TTC549 (cell line): ENCODE data around the gene RASGRF1.

Experiments
- FAIRE-seq: peaks from 2 replicates; lab custom pipeline; 2012; peaks lifted over from hg19 to GRCh38; lab: Jason Lieb, UNC

The RASGRF1 gene

DNA sequence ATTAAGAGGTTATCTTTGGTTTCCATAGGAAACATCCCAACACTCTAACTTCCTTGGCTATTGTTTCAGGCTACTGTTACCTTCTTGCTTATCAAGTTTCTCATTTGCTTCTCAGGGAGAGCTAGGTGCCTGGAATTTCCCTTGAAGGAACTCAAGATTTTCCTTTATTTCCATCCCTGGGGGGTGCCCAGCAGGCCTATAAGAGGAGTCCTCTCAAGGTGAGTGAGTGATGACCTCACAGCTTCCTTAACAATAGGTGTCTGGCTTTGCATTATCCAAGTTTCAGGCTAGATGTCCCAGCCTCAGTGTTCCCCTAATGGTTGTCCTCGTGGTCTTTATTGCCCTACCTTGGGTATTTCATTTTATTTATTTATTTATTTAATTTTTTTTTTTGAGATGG is 133.6 kb downstream of the RASGRF1 start:
- FAIRE-seq, result no peak

GRCh38 chr15:78955355-78955754 is 135.2 kb downstream of the RASGRF1 start:
- FAIRE-seq, result no peak

- FAIRE-seq, result no peak
Observed at GRCh38 chr15:78951841-78952238, 138.7 kb downstream of the RASGRF1 start.

GRCh38 chr15:78950902-78951840 is 139.4 kb downstream of the RASGRF1 start:
- no peak for FAIRE-seq

DNA sequence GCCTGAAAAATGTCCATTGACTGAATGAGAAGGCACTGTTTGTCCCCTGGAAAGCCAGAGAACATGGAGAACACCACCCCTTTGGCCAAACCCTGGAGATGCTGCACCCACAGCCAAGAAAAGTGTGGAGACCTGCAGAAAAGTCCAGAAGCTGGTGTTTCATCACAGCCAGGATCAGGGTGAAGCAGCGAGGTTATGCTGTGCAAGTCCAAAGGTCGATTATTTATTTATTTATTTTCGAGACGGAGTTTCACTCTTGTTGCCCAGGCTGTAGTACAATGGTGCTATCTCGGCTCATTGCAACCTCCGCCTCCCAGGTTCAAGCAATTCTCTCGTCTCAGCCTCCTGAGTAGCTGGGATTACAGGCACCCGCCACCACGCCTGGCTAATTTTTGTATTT is 140.2 kb downstream of the RASGRF1 start:
- no peak for FAIRE-seq

- FAIRE-seq, result no peak
Observed at GRCh38 chr15:78949461-78949860, 141.1 kb downstream of the RASGRF1 start.

DNA sequence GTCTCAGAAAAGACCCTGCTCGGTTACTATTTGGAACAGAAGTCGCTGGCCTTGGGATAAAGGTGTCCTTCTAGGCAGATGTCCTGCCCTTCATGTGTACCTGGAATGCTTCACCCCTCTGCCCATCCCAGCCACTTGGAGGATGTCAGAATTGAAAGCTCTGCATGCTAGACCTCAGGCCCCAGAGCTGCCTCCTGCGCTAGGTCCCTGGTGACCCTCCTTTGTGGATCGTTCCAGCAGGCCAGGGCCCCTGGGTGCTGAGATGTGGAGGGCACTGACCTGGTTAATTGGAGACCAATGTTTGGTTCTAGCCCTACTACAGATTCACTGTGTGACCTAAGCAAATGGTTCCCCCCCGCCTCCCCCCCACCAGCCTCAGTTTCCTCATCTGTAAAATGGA is 143.1 kb downstream of the RASGRF1 start:
- FAIRE-seq, result no peak

DNA sequence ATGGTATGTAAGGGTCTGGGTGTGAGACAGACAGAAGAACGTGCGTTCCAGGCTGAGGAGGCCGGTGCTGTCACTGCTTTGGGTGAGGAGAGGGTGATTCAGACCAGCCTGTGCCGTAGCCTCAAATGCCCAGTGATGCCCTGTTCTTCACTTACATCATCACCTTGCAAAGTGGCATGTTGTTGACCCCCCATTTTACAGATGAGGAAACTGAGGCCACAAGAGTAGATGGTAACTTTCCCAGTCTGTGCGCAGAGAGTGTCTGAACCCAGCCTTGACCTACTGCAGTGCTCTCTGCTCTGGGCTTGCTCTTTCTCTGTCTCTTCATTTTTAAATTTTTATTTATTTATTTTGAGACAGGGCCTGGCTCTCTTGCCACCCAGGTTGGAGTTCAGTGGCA is 144.1 kb downstream of the RASGRF1 start:
- no peak for FAIRE-seq

GRCh38 chr15:78944669-78945407 is 145.7 kb downstream of the RASGRF1 start, which contains the start of gene CTSH:
CTSH (minus strand) TSS chr15:78945046; CDS start chr15:78944981, 65 bp downstream.
- FAIRE-seq, result no peak

DNA sequence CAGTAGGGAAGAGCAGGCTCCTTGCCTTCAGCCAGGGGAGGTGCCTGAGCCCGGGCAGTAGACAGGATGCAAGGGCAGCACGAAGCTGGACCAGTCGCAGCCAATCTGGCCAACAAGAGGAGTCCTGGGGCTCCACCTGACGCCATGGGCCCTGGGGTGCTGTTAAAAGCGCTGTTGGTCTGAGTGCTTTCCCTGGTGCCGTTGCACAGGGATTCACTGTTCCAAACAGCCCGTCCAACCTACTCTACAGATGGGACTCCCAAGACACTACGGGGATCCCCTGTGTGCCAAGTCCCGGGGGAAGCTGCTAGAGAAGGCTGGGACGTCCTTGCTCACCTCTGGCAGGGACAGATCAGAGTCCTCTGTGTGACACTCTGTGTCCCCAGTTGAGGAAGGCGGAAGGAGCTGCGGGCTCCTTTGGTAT is 146.4 kb downstream of the RASGRF1 start:
- FAIRE-seq, result no peak

DNA sequence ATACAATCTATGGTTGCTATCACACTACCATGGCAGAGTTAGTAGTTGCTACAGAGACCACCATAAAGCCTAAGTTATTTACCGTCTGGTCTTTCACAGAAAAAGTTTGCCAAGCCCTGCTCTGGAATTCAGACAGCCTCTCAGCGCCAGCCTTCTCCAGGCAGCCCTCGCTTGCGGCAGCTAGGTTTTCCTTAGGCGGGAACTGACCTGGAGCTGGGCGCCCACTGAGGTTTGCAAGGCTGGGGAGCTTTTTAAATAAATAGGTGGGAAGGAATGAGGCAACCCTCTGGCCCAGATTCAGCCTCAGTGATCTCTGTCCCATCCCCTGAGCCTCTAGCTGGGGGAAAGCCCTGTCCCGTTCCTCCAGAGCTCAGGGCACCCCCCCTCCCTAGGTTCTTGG is 146.9 kb downstream of the RASGRF1 start:
- no peak for FAIRE-seq

GRCh38 chr15:78942741-78943140 is 147.8 kb downstream of the RASGRF1 start:
- FAIRE-seq, result no peak

DNA sequence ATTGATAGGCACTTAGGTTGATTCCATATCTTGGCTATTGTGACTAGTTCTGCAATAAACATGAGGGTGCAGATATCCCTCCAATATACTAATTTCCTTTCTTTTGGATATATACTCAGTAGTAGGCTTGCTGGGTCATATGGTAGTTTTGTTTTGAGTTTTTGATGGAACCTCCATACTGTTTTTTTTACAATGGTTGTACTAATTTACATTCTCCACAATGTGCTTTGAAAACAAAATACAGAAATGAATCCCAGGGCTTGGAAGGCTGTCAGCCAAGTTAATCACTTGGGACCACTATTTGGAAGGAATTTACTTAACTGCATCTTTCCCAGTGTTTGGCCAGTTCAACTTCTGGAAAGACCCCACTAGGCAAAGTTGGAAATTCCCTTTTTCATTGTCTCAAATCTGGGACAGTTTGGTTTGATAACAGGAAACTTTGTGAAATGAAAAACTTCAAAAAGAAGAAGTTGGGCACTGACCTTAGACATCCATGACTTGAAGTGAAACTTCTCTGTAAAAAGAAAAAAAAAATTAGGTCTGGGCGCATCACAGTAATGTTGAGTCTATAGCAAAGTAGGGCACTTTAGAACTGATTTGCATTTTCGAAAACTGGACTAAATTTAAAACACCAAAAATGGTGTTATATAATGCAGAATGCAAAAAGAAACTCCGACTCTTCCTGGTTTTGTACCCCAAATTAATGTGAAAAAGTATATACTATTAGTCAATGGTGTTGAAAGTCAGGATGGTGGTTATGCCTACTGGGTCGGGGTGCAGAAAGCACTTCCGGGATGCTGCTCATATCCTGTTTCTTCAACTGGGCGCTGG is 151.7 kb downstream of the RASGRF1 start:
- FAIRE-seq, result no peak

DNA sequence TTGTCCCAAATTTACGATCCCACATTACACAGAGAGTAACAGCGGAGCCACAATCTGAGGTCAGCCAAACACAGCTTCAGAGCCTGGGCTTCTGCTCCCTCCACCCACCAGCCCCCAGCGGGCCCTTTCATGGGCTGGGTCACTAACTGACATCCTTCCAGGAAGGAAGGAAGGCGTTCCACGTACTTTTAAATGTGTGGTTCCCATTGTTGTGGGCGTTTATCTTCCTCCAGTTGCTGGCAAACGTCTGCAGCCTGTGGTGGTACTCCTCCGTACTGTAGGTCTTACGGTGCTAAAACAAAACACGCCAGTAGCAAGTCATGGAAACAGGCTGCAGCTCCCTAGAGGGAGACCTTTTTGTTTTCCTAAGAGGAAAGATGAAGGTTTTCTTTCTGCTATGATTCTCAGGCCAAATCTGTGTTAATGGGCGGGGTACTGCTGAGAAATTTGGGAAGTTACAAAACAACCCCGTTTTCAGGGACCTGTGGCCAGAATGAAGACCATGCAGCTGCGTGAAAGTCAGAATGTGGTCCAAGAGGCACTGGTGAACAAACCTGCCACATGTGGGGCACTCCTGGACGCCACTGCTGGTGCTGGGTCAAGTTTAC is 153.3 kb downstream of the RASGRF1 start:
- no peak for FAIRE-seq

DNA sequence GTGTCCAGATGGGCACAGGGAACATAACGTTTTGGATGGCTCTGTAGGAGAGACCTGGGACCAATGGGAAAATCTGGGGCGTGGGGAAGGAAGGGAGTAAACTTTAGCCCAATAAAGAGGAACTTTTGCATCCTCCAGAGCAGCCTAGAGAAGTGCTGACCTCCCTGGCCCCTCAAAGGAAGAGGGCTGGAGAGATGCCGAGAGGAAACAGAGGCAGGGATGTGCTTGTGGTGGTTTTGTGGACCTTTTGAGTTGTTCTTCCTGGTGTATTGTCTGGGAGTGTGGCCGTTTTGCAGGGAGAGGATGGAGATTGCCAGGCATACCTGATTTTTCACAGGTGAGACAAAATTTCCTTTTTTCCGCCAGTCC is 155.9 kb downstream of the RASGRF1 start:
- no peak for FAIRE-seq

- no peak for FAIRE-seq
Observed at GRCh38 chr15:78933823-78934654, 156.5 kb downstream of the RASGRF1 start.

- no peak for FAIRE-seq
Observed at GRCh38 chr15:78933187-78933822, 157.3 kb downstream of the RASGRF1 start.

- FAIRE-seq, result no peak
Observed at GRCh38 chr15:78932258-78932808, 158.2 kb downstream of the RASGRF1 start.

DNA sequence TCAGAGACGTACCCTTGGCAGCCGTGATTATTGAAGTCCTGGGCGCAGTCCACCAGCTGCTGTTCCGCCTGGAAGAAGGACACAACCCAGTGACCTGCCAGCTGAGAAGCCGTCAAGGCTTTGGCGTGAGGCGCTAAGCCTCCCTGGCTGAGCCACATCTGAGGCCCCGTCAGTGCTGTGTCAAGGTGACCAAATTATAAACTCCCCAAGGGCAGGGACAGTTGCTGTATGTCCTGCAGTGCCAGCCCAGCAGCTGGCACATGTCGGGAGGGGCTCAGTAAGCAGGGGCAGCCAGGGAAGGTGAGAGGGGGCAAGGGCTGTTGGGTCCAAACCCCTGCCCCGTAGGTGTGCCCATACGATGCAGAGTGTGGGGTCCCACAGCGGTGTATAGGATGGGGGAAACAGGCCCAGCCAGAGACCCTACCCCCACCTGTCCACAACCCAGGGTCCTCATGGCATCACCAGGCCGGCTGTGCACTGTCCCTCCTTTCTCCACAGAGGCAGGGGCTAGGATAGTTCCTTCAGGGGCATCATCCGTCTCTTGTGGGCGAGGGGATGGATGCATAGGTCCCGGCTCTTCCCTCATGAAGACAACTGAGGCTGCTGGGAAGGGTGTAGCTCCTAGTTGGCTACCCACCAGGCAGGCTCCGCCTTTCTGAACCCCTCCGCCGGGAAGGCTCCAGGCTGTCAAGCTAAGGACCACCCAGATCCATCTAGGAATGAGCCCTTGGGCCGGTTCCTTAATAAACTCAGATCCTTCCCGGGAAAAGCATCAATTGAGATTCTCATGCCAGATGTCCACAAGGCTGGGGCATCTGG is 158.9 kb downstream of the RASGRF1 start:
- no peak for FAIRE-seq
